NCI-H1092 treated with DMSO at 0.1 percent for 48 hours (cell line): Measurements from ENCODE around the gene EDIL3.
"Not testable (repeated sequence)": the region's sequence is repeated elsewhere in the genome, so short reads cannot be mapped to it uniquely, and the experiment has no call there.

Experiments used
- DNase-seq: peaks from one replicate; lab custom pipeline; 2025; lab: John Stamatoyannopoulos, UW

The EDIL3 gene

GRCh38 chr5:84168841-84169240, 215.8 kb downstream of the EDIL3 start:
- no peak for DNase-seq

GRCh38 chr5:84163671-84164070, 221.0 kb downstream of the EDIL3 start:
- DNase-seq, result no peak

- DNase-seq, result no peak
Observed at GRCh38 chr5:84162695-84163094, 222.0 kb downstream of the EDIL3 start.

GRCh38 chr5:84160650-84161049, 224.0 kb downstream of the EDIL3 start:
- DNase-seq, result not testable (repeated sequence)

GRCh38 chr5:84149094-84149493, 235.6 kb downstream of the EDIL3 start:
- DNase-seq, result no peak

GRCh38 chr5:84148651-84149050, 236.0 kb downstream of the EDIL3 start:
- no peak for DNase-seq

GRCh38 chr5:84137541-84137940, 247.1 kb downstream of the EDIL3 start:
- DNase-seq, result no peak

GRCh38 chr5:84131372-84131771, 253.3 kb downstream of the EDIL3 start:
- no peak for DNase-seq

GRCh38 chr5:84130006-84130580, 254.6 kb downstream of the EDIL3 start:
- no peak for DNase-seq

- DNase-seq, result no peak
Observed at GRCh38 chr5:84125216-84125615, 259.5 kb downstream of the EDIL3 start.

- no peak for DNase-seq
Observed at GRCh38 chr5:84119252-84119651, 265.4 kb downstream of the EDIL3 start.

GRCh38 chr5:84118551-84118950, 266.1 kb downstream of the EDIL3 start:
- DNase-seq, result no peak

GRCh38 chr5:84115727-84116126, 269.0 kb downstream of the EDIL3 start:
- DNase-seq, result no peak

- no peak for DNase-seq
Observed at GRCh38 chr5:84113246-84114105, 271.2 kb downstream of the EDIL3 start.

GRCh38 chr5:84092738-84093137, 291.9 kb downstream of the EDIL3 start:
- DNase-seq, result no peak

GRCh38 chr5:84091127-84091799, 293.4 kb downstream of the EDIL3 start:
- DNase-seq, result no peak

GRCh38 chr5:84088996-84089395, 295.7 kb downstream of the EDIL3 start:
- DNase-seq, result no peak

GRCh38 chr5:84086511-84086910, 298.2 kb downstream of the EDIL3 start:
- DNase-seq, result no peak

GRCh38 chr5:84085387-84086041, 299.2 kb downstream of the EDIL3 start:
- no peak for DNase-seq

GRCh38 chr5:84080908-84081307, 303.8 kb downstream of the EDIL3 start:
- DNase-seq, result no peak

- DNase-seq, result no peak
Observed at GRCh38 chr5:84072339-84072738, 312.3 kb downstream of the EDIL3 start.

- no peak for DNase-seq
Observed at GRCh38 chr5:84069608-84070179, 315.0 kb downstream of the EDIL3 start.
